HG02623 (cell line): ENCODE results near the gene NOVA2.

ENCODE experiments used
- ATAC-seq: cut with Tn5 transposase; IDR thresholded peaks from one replicate; pipeline ENCODE4 v1.9.1; 2021; ENCODE audit warnings: moderate library complexity; ENCODE audit not compliant: unreplicated experiment

The NOVA2 gene

DNA sequence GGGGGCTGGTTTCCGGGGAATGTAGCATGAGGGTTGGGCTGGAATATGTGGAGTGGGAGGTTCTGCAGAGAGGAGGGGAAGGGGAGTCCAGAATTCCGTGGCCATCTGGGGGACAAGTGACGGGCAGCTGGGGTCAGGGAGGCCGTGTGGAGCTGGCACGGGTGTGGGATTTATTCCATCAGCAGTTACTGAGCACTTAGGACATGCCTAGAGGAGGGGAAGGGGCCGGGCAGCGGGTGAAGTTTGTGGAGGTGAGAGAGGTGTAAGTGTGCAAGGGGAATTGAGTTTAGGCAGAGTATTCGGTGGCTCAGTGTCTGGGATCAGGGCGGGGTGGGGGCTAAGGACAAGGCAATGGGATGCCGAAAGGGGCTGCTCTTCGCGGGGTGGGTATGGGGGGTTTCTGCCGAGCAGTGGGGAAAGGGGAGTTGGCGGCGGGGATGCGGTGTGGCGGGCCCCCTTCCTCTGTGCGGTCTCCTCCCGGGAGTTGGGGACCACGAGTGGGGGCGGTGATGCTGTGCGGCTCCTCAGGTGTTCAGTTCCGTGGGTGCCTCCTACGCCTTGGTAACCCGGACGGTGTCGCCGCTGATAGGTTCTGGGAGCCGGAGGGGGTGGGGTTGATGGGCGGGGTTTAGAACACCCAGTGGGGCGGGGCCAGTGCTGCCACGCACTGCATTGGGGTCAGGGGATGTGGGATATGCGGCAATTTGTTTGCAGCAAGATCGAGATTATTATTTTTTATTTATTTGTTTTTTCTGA lies 27.0 kb upstream of the NOVA2 start:
- no peak for ATAC-seq

GRCh38 chr19:45999653-46000121 lies 26.0 kb upstream of the NOVA2 start:
- no peak for ATAC-seq

GRCh38 chr19:45998834-45999233 lies 25.2 kb upstream of the NOVA2 start:
- no peak for ATAC-seq

DNA sequence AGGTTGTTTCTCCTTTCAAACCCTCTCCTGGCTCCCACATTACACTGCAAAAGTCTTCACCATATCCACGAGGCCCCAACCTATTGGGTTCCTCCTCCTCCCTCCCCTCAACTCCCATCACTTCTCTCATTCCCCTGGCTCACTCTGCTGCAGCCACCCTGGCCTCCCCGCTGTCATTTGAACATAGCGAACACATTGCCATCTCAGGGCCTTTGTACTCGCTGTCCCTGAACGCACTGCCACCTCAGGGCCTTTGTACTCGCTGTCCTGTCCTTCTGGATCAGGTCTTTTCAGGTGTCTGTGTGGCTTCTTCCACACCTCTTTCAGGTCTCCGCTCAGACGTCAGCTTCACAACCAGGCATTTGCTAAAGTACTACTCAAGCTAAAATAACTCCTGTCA lies 23.3 kb upstream of the NOVA2 start:
- no peak for ATAC-seq

- no peak for ATAC-seq
These were observed 22.2 kb upstream of the NOVA2 start for GRCh38 chr19:45995715-45996385.

DNA sequence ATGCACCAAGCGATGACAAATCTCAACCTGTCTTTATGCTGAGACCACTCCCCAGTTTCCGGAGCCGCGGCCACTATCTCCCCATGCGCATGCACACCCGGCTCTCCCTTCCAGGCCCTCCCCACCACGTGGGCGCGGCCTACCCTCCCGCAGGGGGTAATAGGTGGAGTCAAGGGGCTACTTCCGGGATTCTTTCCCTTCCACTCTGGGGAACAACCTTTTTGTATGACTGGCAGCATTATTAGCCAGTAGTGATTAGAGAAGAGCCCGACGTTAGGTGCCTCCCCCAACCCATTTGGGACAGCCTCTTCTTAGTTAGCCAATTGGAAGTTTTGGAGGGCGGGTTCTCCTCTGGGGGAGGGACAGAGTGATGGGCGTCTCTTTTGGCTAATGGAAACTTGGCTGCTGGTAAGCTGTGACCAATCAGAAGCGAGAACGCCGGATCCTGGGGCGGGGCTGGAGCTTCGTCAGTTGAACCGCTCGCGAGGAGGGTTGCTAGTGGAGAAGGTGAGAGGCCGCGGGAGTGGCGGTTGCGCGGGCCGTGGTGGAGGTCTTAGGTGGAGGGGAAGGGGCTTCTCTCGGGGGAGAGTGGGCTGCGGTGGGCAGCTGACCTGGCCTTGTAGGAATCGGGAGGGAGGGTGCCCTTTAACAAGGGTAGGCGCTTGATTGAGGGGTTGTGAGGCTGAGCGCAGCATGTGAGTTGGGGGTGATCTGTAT lies 21.5 kb upstream of the NOVA2 start, which contains the start of gene CCDC61:
Gene CCDC61, plus strand, starts transcription at position 470 of the 717 bp plus-strand sequence. CDS start 7,552 bp downstream, outside the sequence.
- peak; percentile 94 for ATAC-seq

- ATAC-seq, result no peak
These were observed 20.9 kb upstream of the NOVA2 start for GRCh38 chr19:45994456-45994997.

DNA sequence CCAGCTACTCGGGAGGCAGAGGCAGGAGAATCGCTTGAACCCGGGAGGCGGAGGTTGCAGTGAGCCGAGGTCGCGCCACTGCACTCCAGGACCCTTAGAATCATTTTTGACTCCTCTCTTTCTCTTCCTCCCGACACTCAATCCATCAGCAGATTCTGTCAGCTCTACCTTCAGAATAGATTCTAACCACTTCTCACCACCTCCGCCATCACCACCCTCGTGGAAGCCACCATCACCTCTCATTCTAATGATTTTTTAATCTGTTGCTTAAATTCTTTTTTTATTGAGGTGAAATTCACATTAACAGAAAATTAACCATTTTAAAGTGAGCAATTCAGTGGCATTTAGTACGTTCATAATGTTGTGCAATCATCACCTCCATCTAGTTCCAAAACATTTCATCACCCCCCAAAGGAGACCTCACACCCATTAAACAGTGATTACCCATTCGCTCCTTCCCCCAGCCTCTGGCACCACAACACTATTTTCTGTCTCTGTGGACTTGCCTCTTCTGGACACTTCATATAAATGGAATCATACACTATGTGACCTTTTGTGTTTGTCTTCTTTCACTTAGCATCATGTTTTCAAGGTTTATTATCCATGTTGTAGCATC lies 16.6 kb upstream of the NOVA2 start:
- no peak for ATAC-seq

- ATAC-seq, result no peak
These were observed 11.7 kb upstream of the NOVA2 start for GRCh38 chr19:45985321-45985720.

DNA sequence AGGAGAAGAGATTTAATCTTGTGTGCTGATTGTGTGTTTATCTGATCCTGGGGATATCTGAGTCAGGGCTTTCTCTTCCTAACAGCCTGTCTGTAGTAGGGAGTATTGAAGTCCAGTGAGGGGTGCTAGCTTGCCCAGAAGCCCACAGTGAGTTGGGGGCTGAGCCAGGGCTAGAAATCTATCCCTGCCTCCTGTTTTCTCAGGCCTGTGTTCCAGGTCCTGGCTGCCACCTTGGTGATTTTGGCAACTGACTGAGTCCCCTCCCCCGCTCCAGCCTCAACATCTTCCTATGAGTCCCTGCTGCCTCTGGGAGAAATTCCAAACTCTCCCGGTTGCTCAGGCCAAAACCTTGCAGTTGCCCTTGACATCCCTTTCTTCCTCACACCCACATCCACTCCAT lies 7.7 kb upstream of the NOVA2 start:
- no peak for ATAC-seq

GRCh38 chr19:45978156-45978555 lies 4.5 kb upstream of the NOVA2 start:
- ATAC-seq, result no peak

- ATAC-seq, result no peak
These were observed 2.5 kb upstream of the NOVA2 start for GRCh38 chr19:45976178-45976577.

GRCh38 chr19:45975306-45976070 lies 1.8 kb upstream of the NOVA2 start:
- no peak for ATAC-seq

DNA sequence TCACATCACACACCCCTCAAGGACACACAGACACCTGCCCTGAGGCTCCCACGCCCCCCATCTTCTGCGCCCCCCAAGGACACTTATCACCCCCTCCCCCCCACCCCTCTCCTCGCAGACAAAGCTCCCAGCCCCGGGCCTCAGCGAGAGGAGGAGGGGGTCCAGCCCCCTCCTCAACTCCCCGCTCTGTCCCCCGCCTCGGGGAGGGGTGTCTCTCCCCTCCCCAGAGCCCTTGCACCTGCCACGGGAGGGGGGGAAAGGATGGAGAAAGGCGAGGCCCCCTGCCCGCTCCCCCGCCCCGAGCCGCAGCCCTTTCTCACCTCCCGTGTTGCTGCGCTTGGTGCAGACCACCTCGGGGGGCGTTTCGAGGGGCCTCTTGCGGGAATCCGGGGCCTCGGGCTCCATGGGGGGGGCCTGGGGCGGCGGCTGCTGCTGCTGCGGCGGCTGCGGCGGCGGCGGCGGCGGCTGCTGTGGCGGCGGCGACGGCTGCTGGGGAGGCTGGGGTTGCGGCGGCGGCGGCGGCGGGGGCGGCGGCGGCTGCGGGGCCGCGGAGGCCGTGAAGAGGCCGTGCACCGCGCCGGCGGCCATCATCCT lies 621 bp downstream of the NOVA2 start:
- ATAC-seq, result no peak

DNA sequence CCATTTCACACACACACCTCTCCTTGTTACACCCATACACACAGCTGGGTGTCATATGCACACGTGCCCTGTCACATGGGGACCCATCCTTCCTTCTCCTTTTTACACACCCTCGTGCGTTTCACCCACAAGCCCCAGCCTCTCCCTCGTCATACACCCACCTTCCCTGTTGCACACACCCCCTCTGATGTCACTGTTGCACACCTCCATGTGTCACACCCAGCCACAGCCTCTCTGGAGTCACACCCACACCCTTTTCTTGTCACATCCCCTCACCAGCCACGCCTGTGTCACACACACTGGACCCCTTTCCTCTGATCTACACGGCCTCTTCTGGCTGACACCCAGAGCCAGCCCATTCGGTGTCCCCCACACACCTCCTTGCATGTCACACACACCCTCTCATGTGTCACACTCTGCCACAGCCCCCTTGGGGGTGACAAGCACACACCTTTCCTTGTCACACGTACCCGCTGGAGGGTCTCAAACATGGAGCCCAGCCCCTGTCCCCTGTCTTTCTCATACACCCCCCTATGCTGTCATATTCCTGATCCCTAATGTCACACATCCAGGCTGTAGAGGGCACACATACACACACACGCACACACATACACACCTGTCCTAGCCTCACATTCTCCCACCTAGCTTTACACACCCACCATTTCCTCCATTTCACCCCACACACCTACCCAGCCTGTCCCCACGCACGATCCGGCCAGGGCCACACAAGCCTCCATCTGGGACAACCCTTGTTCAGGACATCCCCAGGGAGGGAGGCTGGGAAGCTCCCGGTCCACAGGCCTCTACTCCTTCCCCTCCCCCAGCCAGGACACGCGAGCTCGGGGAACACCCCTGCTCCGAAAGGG lies 1.4 kb downstream of the NOVA2 start:
- no peak for ATAC-seq

- no peak for ATAC-seq
These were observed 2.3 kb downstream of the NOVA2 start for GRCh38 chr19:45971260-45971902.

- ATAC-seq, result no peak
These were observed 4.0 kb downstream of the NOVA2 start for GRCh38 chr19:45969676-45970075.

DNA sequence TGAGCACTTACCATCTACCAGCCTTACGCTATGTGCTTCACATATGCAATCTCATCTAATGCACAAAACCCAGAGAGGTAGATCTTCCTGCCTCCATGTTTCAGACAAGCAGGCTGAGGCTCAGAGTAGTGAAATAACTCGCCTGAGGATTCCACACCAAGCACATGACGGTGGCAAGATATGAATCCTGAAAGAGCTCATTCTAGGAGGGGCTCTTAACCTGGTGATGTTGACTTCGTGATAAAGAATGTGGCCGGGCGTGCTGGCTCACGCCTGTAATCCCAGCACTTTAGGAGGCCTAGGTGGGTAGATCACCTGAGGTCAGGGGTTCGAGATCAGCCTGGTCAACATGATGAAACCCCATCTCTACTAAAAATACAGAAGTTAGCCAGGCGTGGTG lies 5.0 kb downstream of the NOVA2 start:
- ATAC-seq, result no peak
